ENCODE results near the gene SLCO4A1. TPM values are rescaled to one million over a fixed set of nuclear protein-coding genes. Genes with fewer than 3 reads are reported as not detected.
"Not testable (repeated sequence)": the region's sequence is repeated elsewhere in the genome, so short reads cannot be mapped to it uniquely, and the experiment has no call there.

Gene SLCO4A1
- total RNA-seq, 1 donor from 2014 or later, result 45.9 TPM

- Histone ChIP-seq H3K4me3 (no peak overlapping the region), H3K4me1 (peaks cover 31% of the 10 kb centered on the region), H3K27me3 (no peaks in the 10 kb centered on the region), H3K9me3 (no peaks in the 10 kb centered on the region), H3K27ac (peak overlapping the region; percentile 89), H3K36me3 (no peaks in the 10 kb centered on the region)
- intact Hi-C loops (cut with DNase I), result no loop called here
- no peak for DNase-seq (ENCODE audit: extremely low spot score in 2 of 2)
- TF ChIP-seq POLR2AphosphoS5 (IDR thresholded peaks at IDR 0.05; ENCODE audit: insufficient read depth in 1 of 2, low read depth in 1 of 2) (no peak), POLR2A (IDR thresholded peaks at IDR 0.05) (peak in 1 of 2 donors; percentile 17)
- TF ChIP-seq, protein P1, sequence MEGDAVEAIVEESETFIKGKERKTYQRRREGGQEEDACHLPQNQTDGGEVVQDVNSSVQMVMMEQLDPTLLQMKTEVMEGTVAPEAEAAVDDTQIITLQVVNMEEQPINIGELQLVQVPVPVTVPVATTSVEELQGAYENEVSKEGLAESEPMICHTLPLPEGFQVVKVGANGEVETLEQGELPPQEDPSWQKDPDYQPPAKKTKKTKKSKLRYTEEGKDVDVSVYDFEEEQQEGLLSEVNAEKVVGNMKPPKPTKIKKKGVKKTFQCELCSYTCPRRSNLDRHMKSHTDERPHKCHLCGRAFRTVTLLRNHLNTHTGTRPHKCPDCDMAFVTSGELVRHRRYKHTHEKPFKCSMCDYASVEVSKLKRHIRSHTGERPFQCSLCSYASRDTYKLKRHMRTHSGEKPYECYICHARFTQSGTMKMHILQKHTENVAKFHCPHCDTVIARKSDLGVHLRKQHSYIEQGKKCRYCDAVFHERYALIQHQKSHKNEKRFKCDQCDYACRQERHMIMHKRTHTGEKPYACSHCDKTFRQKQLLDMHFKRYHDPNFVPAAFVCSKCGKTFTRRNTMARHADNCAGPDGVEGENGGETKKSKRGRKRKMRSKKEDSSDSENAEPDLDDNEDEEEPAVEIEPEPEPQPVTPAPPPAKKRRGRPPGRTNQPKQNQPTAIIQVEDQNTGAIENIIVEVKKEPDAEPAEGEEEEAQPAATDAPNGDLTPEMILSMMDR (IDR thresholded peaks at IDR 0.05), result no peak
Observed at GRCh38 chr20:62624719-62625453, 17.4 kb upstream of the SLCO4A1 start.

GRCh38 chr20:62625516-62625915 lies 16.8 kb upstream of the SLCO4A1 start:
- no peaks in the 10 kb centered on the region for H3K36me3 ChIP-seq
- no peak overlapping the region for H3K4me3 ChIP-seq
- H3K27me3 ChIP-seq, result no peaks in the 10 kb centered on the region
- intact Hi-C loops (cut with DNase I), result no loop called here
- H3K9me3 ChIP-seq, result no peaks in the 10 kb centered on the region
- peaks cover 31% of the 10 kb centered on the region for H3K4me1 ChIP-seq
- DNase-seq (ENCODE audit: extremely low spot score in 2 of 2), result no peak
- TF ChIP-seq POLR2A (IDR thresholded peaks at IDR 0.05), result no peak
- peak overlapping the region; percentile 89 for H3K27ac ChIP-seq

DNA sequence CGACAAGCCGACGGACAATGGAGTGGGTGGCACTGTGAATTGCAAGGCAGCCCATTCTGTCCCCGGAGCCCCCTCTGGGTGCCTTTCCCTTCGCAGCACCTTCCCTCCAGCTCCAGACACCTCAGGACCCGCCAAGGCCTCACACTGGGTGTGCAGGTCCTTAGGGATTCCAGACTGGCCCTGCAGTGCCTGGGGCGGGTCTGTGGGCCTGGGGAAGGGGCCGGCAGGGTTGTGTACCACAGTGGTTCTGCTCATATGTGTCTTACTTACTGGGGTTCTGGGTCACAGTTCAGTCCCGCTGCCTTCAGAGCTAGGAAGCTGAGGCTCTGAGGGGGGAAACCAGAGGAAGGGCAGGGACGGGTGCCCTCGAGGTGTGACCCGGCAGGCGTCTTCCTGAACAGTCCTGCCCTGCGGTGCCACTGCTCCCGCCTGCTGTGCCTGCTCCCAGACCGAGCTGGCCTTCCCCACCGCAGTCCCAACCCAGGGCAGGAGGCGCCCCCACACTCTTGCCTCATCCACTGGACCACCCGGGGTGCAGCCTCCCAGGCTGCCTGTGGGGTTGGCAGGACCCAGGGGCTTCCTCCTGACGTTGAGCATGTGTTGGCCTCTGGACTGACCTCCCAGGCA lies 16.3 kb upstream of the SLCO4A1 start:
- Histone ChIP-seq H3K4me1 (peaks cover 31% of the 10 kb centered on the region), H3K4me3 (no peak overlapping the region), H3K36me3 (no peaks in the 10 kb centered on the region), H3K27me3 (no peaks in the 10 kb centered on the region), H3K9me3 (no peaks in the 10 kb centered on the region), H3K27ac (no peak overlapping the region)
- TF ChIP-seq, protein P1 (IDR thresholded peaks at IDR 0.05), result no peak
- TF ChIP-seq POLR2A (IDR thresholded peaks at IDR 0.05) (no peak), POLR2AphosphoS5 (IDR thresholded peaks at IDR 0.05; ENCODE audit: insufficient read depth in 1 of 2, low read depth in 1 of 2) (no peak)
- DNase-seq (ENCODE audit: extremely low spot score in 2 of 2), result no peak
- intact Hi-C loops (cut with DNase I), result no loop called here

DNA sequence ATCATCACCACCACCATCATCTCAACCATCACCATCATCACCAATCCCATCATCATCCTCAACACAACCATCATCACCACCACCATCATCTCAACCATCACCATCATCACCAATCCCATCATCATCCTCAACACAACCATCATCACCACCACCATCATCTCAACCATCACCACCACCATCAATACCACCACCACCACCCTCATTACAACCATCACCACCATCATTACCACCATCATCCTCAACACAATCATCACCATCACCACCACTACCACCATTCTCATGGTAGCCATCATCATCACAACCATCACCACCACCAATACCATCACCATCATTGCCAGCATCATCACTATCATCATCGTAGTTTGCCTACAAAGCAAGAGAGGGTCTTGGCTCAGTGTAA lies 14.9 kb upstream of the SLCO4A1 start:
- H3K27me3 ChIP-seq; intact Hi-C loops (cut with DNase I); H3K27ac ChIP-seq; H3K4me3 ChIP-seq; DNase-seq (ENCODE audit: extremely low spot score in 2 of 2); H3K36me3 ChIP-seq; H3K9me3 ChIP-seq: not testable (repeated sequence)
- H3K4me1 ChIP-seq, result peaks cover 29% of the 10 kb centered on the region

DNA sequence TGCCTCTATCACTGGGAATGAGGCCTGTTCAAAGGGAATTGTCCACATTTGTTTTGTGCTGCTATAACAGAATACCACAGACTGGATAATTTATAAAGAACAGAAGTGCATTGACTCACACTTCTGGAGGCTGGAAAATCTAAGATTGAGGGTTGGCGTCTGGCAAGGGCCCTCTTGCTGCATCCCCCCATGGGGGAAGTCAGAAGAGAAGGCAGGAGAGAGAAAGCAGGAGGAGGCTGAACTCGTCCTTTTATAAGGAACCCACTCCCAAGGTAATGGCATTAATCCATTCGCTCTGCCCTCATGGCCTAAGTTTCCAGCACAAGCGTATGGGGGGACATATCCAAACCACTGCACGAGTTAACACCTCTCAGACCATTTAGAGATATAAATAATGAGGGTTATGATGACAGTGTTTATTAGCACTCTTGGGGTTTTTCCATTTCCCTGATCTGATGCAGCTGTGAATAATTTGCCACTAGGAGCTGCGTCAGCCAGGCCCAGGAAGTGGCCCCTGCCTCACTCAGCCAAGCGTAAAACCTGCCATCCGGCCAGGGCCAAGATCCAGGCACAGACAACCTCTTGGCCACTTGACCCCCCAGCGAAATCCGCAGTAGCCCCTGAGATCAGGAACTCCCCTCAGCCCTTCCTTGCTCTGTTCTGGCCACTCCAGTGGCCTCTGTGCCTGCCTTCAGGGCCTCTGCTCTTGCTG lies 14.2 kb upstream of the SLCO4A1 start:
- H3K27me3 ChIP-seq, result no peaks in the 10 kb centered on the region
- peaks cover 23% of the 10 kb centered on the region for H3K4me1 ChIP-seq
- no peak for DNase-seq (ENCODE audit: extremely low spot score in 2 of 2)
- TF ChIP-seq POLR2AphosphoS5 (IDR thresholded peaks at IDR 0.05; ENCODE audit: insufficient read depth in 1 of 2, low read depth in 1 of 2) (no peak), POLR2A (IDR thresholded peaks at IDR 0.05) (no peak)
- TF ChIP-seq, protein P1 (IDR thresholded peaks at IDR 0.05), result no peak
- no peaks in the 10 kb centered on the region for H3K9me3 ChIP-seq
- H3K27ac ChIP-seq, result no peak overlapping the region
- no peak overlapping the region for H3K4me3 ChIP-seq
- intact Hi-C loops (cut with DNase I), result no loop called here
- no peaks in the 10 kb centered on the region for H3K36me3 ChIP-seq

DNA sequence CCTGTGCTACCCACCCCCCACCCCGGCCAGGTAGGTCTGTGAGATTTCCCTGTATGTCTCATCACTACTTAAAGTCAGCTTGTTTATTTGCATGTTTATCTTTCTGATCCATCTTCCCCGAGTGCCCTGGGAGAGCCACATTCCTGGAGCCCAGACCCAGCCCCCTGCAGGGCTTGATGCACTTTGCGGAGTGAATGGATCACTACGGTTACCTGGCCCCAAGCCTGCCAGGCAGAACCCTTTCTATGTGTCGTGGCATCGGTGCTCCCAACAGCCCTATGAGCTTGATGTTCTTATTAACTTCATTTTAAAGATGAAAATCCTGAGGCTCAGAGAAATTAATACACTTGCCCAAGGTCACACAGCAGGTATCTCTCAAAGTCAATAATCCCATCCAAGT lies 13.6 kb upstream of the SLCO4A1 start:
- Histone ChIP-seq H3K27ac (no peak overlapping the region), H3K27me3 (no peaks in the 10 kb centered on the region), H3K9me3 (no peaks in the 10 kb centered on the region), H3K4me1 (peaks cover 16% of the 10 kb centered on the region), H3K4me3 (no peak overlapping the region), H3K36me3 (no peaks in the 10 kb centered on the region)
- TF ChIP-seq POLR2AphosphoS5 (IDR thresholded peaks at IDR 0.05; ENCODE audit: insufficient read depth in 1 of 2, low read depth in 1 of 2), result no peak
- TF ChIP-seq POLR2A (IDR thresholded peaks at IDR 0.05), result no peak
- TF ChIP-seq, protein P1 (IDR thresholded peaks at IDR 0.05), result no peak
- intact Hi-C loops (cut with DNase I), result no loop called here
- no peak for DNase-seq (ENCODE audit: extremely low spot score in 2 of 2)

Data from vagina (tissue), 2 donors.